OCI-M2 (cell line): ENCODE data around the gene FAM234B.

Source experiments
- DNase-seq: peaks from one replicate; lab custom pipeline; 2025; ENCODE audit not compliant: unreplicated experiment; lab: John Stamatoyannopoulos, UW

Gene FAM234B

DNA sequence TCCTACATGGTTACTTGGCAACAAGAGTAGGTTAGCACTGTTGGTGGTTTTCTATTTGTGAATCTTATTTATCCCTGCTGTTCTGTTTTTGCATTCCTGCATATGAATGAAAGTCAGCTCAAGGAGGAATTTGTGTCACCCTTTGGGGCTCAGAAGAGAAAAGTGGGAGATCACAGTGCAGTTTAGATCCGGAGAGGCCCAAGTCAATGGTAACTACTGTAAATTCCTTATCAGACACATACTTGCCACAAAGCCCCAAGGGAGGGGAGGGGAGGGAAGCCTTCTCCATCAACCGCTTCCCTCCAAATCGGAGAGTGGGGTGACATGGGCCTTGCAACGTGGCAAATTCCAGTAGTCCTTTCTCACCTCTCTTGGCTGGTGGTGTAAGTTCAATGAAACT lies 44.3 kb downstream of the FAM234B start:
- no peak for DNase-seq

DNA sequence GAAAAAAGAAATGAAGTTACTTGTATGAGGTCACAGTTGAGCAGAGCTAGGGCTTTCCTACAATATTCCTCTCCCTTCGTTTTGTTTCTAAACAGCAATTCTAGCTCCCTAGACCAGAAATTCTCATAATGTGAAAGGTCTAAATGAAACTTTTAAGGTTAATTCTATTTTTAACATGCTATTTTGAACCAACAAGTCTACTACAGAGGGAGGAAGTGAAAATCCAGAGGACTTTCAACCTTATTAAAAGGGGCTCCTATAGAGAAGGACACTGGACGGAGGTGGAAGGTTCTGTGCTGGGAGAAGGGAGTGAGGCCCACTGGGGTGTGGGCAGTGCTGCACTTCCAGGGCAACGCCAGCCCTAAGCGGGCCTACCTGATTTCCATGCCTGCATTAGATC lies 45.9 kb downstream of the FAM234B start:
- no peak for DNase-seq

DNA sequence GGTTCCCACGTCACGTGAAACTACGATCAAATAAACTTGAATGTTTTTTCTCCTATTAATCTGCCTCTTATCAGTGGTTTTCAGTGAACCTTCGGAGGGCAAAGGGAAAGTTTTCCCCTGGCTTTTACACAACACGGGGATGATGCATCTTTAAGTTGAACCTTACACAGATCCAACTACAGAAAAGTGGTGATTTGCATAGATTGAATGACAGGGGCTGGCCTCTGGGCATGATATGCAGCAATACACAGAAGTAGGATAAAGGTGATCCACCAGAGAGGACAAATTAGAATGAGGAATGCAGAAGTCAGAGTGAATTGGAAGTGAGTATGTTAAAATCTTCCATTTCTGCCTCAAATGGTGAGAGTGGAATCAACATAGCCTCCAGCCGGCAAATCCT lies 47.7 kb downstream of the FAM234B start:
- no peak for DNase-seq

GRCh38 chr12:13093191-13093847 lies 49.1 kb downstream of the FAM234B start:
- DNase-seq, result no peak

DNA sequence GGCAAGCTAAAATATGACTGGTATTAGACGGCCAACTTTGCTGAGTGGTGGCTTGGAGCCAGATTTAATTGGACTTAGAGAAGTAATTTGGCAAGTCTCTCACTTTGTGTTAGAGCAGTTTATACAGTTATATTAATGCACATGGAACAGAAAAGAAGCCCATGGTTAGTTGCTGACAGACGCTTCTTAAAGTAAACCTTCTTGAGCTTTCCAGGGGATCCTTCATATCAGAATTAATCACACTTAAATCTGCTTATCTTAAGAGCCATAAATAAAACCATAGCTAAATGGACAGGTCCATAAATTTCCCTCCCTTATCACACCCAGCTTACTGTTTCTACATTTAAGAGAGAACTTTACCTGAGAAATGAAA lies 49.7 kb downstream of the FAM234B start:
- no peak for DNase-seq

GRCh38 chr12:13094367-13094766 lies 50.2 kb downstream of the FAM234B start:
- DNase-seq, result no peak

DNA sequence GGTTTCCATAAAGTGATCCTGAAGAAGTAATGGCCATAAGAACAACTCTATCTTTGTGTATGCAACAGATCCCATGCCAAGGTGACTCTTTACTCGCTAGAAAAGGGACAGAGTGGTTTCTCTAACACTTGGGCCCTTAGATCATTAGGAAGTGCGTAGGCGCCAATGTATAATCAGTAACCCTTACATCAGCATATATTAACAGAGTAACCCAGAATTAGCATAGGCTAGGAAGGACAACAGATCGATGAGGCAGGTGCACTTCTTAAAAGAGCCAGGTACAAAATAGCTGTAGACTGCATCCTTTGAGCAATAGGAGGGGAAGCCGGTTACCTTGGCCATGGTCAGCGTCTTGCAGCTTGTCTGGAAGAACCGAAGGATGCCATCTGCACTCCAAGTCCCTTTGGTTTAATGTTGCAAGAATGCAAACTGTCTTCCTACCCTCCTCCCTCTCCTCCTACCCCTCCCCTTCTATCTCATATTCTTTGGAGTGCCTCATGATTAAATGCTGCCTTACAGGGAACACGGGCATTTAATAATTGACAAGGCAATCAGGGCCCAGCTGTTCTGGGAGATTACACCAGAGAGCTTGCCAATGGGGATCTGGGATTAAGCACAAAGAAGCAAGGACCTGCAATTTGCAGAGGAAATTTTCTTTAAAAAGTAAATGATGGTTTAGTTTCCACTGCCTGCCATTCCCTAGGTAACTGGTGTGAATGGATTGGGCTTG lies 51.2 kb downstream of the FAM234B start:
- no peak for DNase-seq

DNA sequence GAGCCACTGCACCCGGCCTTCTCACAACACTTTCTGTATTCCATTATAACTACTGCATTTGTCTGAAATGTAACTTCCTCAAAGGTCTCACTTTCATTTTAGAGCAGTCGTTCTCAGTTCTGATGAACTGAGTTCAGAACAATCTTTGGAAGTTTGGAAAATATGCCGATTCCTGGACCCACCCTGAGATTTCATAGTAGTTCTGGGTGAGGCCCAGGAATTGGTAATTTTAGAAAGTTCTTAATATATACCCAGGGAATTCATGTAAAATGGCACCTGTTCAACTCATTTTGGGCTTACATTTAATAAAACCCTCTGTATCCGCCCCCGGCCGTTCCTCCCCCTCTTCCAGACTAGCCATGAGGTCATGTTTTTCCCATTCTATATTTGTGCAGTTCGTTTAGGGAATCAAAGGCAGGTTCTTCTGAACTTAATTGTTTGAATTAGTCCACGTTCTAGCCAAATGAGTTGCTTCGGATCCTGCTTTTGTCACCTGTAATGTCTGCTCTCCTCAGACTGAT lies 53.4 kb downstream of the FAM234B start:
- no peak for DNase-seq

DNA sequence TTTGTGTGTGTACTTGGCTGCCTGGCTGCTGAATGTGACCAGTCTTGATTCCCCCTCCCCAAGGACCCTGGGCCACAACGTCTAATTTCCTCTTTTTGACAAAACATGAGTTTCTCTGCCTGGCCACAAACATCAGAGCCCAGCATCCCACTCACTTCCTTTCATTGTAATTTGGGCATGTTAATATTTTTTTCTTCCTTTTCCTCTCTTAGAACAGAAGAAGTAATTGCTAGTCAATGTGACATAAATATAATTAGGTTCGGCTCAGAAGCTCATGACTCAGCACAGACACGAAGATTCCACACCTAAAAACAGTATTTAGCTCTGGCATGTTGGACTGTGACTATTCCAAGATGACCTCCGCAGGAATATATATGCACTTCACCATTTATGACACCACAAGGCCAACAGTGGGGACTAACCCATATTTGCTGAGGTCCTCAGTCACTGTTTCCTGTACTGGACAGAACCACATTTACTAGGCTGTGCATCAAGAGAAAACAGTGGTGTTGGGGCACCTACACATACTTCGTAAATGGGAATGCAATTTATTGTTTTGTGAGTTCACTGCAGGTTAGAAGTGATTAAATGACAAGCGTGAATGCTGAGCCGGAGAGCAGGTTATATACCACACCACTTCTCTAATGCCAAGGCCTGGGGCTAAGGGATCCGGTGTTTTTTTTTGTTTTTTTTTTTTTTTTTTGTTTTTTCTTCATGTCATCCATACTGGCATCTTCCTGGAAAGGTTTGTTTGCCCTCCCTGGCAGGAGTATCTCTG lies 55.1 kb downstream of the FAM234B start:
- DNase-seq, result no peak

GRCh38 chr12:13099844-13100604 lies 55.8 kb downstream of the FAM234B start:
- no peak for DNase-seq

DNA sequence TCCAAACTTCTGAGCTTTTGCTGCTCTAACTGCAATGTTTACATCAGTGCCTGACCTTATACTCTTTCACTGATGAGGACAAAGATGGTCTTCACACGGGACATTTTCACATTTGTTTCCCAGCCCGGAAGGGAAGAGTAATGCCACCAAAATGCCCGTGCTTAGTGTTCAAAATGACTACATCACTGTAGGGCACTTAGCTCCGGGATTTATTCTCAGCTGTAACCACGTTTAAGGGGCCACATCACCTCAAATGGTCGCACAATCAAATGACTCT lies 56.4 kb downstream of the FAM234B start:
- DNase-seq, result no peak

DNA sequence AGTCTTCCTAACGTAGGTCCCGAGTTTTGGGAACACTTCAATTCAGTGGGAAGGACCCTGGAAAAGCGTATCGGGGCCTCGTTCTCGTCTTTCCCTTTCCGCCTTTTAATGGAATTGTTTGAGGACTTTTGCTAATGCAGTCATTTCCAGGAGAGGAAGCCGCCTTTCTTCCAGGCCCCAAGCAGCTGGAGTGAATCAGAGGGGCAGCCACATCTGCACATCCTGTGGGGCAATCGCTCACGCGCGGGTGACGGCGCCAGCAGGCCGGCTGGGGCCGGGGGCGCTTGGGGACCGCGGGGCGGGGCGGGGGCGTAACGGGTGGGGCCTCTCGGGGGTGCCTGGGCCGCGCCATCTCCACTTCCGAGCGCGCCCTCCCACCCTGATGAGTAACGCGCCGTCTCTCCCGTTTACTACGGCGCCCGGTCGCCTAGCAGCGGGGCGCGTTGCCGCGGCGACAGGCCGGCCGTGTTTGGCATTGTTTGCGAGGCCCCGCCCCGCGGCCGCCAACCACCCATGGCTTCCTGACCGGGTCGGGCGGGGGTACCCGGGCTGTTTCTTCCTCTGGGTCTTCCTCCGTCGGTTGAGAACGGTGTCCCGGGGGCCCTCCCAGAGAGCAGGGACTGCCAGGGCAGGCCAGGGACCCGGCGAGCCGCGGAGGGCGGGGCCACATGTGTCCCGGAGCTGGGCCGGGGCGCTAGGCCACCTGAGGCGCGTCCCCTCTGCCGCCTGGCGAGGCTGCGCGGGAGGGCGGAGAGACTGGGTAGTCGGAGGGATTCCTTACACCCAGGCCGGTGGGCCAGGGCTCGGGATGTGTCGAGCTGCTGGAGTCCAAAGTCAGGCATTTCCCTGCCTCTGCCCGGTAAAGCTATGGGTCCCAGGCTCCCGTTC lies 56.9 kb downstream of the FAM234B start:
- DNase-seq, result no peak

DNA sequence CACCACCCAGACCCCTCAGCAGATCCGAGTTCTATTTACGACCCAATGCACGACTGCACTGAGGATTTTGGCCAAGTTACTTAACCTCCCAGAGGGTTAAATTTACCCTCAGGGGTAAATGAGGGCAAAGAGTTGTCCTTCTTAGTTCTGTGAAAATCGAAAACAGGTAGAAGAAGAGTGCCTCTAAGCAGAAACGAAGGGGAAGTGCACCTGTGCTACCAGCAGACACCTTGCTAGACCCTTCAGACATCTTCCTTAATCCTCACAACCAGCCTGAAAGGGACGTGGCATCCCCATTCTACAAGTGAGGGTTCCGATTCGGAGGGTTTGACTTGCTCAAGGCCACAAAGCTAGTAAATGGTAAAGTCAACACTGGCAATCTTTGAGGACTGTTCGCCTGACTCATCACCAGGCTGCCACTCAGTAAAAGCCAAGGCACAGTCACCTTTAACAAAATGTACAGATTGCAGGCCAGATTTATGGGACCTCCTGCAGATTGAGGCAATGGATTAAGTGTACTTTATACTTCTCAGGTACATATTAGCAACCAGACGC lies 57.7 kb downstream of the FAM234B start:
- DNase-seq, result no peak

GRCh38 chr12:13102461-13103195 lies 58.4 kb downstream of the FAM234B start:
- no peak for DNase-seq

GRCh38 chr12:13103391-13104033 lies 59.3 kb downstream of the FAM234B start, which contains the start of gene GSG1:
Gene GSG1 (minus strand): TSS chr12:13103667. CDS start chr12:13103512, 155 bp downstream.
- no peak for DNase-seq

DNA sequence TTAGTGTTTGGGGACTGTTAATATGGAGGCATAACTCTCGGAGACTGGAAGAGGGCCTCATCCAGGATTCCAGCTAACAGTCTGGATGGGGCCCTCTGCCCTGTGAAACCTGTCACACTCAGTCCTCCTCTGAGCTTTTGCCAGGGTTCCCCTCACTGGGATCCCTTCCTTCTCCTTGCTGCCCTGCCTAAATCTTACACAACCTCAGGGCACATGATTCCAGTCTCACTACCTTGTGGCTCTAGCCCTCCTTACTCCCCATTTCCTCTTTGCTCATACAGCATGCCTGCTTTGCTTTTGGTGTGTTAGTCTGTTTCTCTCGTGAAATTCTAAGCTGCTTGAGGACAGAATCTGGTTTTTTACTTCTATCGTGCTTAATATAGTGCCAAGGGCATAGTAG lies 60.2 kb downstream of the FAM234B start:
- no peak for DNase-seq

- DNase-seq, result no peak
Observed at GRCh38 chr12:13105781-13106180, 61.6 kb downstream of the FAM234B start.

GRCh38 chr12:13106666-13107065 lies 62.5 kb downstream of the FAM234B start:
- DNase-seq, result no peak

- DNase-seq, result no peak
Observed at GRCh38 chr12:13112968-13113367, 68.8 kb downstream of the FAM234B start.
